ENCODE measurements around the gene VTN.

VTN gene

GRCh38 chr17:28372203-28372944 lies 2.3 kb upstream of the VTN start:
- no peaks in the 10 kb centered on the region for H3K27me3 ChIP-seq (ENCODE audit: low read depth, low read length)
- peak overlapping the region; percentile 85 for H3K9ac ChIP-seq (ENCODE audit: low read length)
- peak overlapping the region; percentile 93 for H3K4me2 ChIP-seq (ENCODE audit: low read length)

GRCh38 chr17:28371245-28372202 lies 1.4 kb upstream of the VTN start, which contains the start of gene SARM1:
Gene SARM1 (plus strand): TSS chr17:28371694. CDS start chr17:28372033, 339 bp downstream.
- H3K9me3 ChIP-seq (ENCODE audit: insufficient read depth, low read length): no peaks in the 10 kb centered on the region
- H3K79me2 ChIP-seq (ENCODE audit: low read length): peaks cover 34% of the 10 kb centered on the region
- peak within 1 kb of the TSS; percentile 76; the same call in 1 of the 2 replicates for H2AFZ ChIP-seq (ENCODE audit: low read depth, low read length)
- H3K4me2 ChIP-seq (ENCODE audit: low read length): peak within 1 kb of the TSS; percentile 93
- H3K9ac ChIP-seq (ENCODE audit: low read length): peak within 1 kb of the TSS; percentile 85
- peaks cover 12% of the 10 kb centered on the region; the same call in 1 of the 2 replicates for H4K20me1 ChIP-seq (ENCODE audit: insufficient read depth, low read length)
- peaks cover 16% of the 10 kb centered on the region for H3K4me1 ChIP-seq (ENCODE audit: low read length)
- peak within 1 kb of the TSS; percentile 97 for H3K4me3 ChIP-seq (ENCODE audit: low read length)
- TF ChIP-seq CTCF (IDR thresholded peaks at IDR 0.05; ENCODE audit: low read depth, low read length) (no peak), EZH2phosphoT487 (IDR thresholded peaks at IDR 0.05; ENCODE audit: low read depth) (no peak)
- peak within 1 kb of the TSS; percentile 59 for H3K27ac ChIP-seq (ENCODE audit: low read length)
- H3K27me3 ChIP-seq (ENCODE audit: low read depth, low read length): no peaks in the 10 kb centered on the region
- no peaks in the 10 kb centered on the region for H3K36me3 ChIP-seq (replicated peaks; ENCODE audit: low read depth, low read length)

More at GRCh38 chr17:28372203-28372944, 2.3 kb upstream of the VTN start:
- Histone ChIP-seq H3K9me3 (ENCODE audit: insufficient read depth, low read length) (no peaks in the 10 kb centered on the region), H3K79me2 (ENCODE audit: low read length) (peaks cover 34% of the 10 kb centered on the region), H3K4me3 (ENCODE audit: low read length) (peak overlapping the region; percentile 97), H2AFZ (ENCODE audit: low read depth, low read length) (peak overlapping the region; percentile 76; the same call in 1 of the 2 replicates), H3K4me1 (ENCODE audit: low read length) (peaks cover 16% of the 10 kb centered on the region), H3K36me3 (replicated peaks; ENCODE audit: low read depth, low read length) (no peaks in the 10 kb centered on the region), H4K20me1 (ENCODE audit: insufficient read depth, low read length) (peaks cover 12% of the 10 kb centered on the region; the same call in 1 of the 2 replicates), H3K27ac (ENCODE audit: low read length) (peak overlapping the region; percentile 59)
- TF ChIP-seq EZH2phosphoT487 (IDR thresholded peaks at IDR 0.05; ENCODE audit: low read depth): no peak
- no peak for TF ChIP-seq CTCF (IDR thresholded peaks at IDR 0.05; ENCODE audit: low read depth, low read length)

DNA sequence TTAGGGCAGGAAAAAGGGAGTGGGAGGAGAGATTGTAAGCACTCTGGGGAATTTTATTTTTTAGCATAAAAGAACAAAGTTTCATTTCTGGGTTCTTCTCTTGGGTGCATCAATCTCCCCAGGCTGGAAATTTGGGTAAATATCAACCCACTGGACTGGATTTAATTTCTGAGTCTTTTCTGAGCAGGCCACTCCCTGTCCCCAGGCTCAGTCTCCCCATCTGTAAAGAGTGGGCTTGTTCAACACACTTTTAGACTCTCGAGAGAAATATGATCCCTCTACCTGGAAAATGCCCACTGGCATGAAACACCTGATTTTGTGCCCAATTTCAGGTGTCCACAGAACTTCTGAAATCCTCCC lies 617 bp upstream of the VTN start:
- peak overlapping the region; percentile 97 for H3K4me3 ChIP-seq (ENCODE audit: low read length)
- H3K36me3 ChIP-seq (replicated peaks; ENCODE audit: low read depth, low read length): no peaks in the 10 kb centered on the region
- H4K20me1 ChIP-seq (ENCODE audit: insufficient read depth, low read length): peaks cover 12% of the 10 kb centered on the region; the same call in 1 of the 2 replicates
- peak overlapping the region; percentile 36 for H3K27ac ChIP-seq (ENCODE audit: low read length)
- peak overlapping the region; percentile 51 for H3K9ac ChIP-seq (ENCODE audit: low read length)
- peaks cover 31% of the 10 kb centered on the region for H3K79me2 ChIP-seq (ENCODE audit: low read length)
- H2AFZ ChIP-seq (ENCODE audit: low read depth, low read length): peak overlapping the region; percentile 48; the same call in 1 of the 2 replicates
- peaks cover 16% of the 10 kb centered on the region for H3K4me1 ChIP-seq (ENCODE audit: low read length)
- H3K4me2 ChIP-seq (ENCODE audit: low read length): peak overlapping the region; percentile 72
- TF ChIP-seq CTCF (IDR thresholded peaks at IDR 0.05; ENCODE audit: low read depth, low read length) (no peak), EZH2phosphoT487 (IDR thresholded peaks at IDR 0.05; ENCODE audit: low read depth) (no peak)
- H3K27me3 ChIP-seq (ENCODE audit: low read depth, low read length): no peaks in the 10 kb centered on the region
- H3K9me3 ChIP-seq (ENCODE audit: insufficient read depth, low read length): no peaks in the 10 kb centered on the region

DNA sequence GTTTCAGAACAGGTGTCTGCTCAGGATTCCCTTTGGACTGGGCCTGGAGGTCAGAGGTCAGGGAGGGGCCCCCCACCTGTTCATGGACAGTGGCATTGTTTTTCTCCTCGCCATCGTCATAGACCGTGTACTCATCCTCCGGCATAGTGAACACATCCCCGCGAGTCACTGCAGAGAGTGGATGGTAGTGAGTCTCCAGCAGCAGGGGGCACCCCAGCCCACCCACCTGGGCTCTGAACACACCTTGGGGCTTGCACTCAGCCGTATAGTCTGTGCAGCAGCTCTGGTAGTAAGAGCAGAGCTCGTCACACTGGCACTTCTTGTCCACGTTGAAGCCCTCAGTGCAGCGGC lies 448 bp downstream of the VTN start:
- Histone ChIP-seq H3K9me3 (ENCODE audit: insufficient read depth, low read length) (no peaks in the 10 kb centered on the region), H4K20me1 (ENCODE audit: insufficient read depth, low read length) (peaks cover 12% of the 10 kb centered on the region; the same call in 1 of the 2 replicates), H2AFZ (ENCODE audit: low read depth, low read length) (no peak overlapping the region), H3K4me1 (ENCODE audit: low read length) (peaks cover 16% of the 10 kb centered on the region), H3K79me2 (ENCODE audit: low read length) (peaks cover 28% of the 10 kb centered on the region), H3K9ac (ENCODE audit: low read length) (no peak overlapping the region), H3K4me3 (ENCODE audit: low read length) (no peak overlapping the region), H3K27me3 (ENCODE audit: low read depth, low read length) (no peaks in the 10 kb centered on the region), H3K36me3 (replicated peaks; ENCODE audit: low read depth, low read length) (no peaks in the 10 kb centered on the region), H3K27ac (ENCODE audit: low read length) (no peak overlapping the region), H3K4me2 (ENCODE audit: low read length) (no peak overlapping the region)
- TF ChIP-seq CTCF (IDR thresholded peaks at IDR 0.05; ENCODE audit: low read depth, low read length) (no peak), EZH2phosphoT487 (IDR thresholded peaks at IDR 0.05; ENCODE audit: low read depth) (no peak)
